Subcutaneous adipose tissue (tissue), 4 donors: ENCODE data around the gene CAPN5. TPM values are rescaled to one million over a fixed set of nuclear protein-coding genes. Genes with fewer than 3 reads are reported as not detected.

Source experiments
- total RNA-seq, 4 donors: library from RNA; depleted of rRNA; stranded (reverse); fragments of >200 nt; gene quantifications; one replicate each; pipeline ENCODE4 v1.1.0, GENCODE V29; 2016

CAPN5 gene
- total RNA-seq, 4 donors from 2014 or later, result 2.4 to 10.5 (median 3.3) TPM

Other genes with a start within 250 kb of the CAPN5 start
- 10 to 100 TPM; 28.6 to 39.4 (median 31.5) TPM for gene ACER3, start 206.1 kb upstream of the CAPN5 start, total RNA-seq
- under 1 TPM in 1 of 4 donors, not detected in 3; 0.22 TPM for gene B3GNT6, start 32.6 kb upstream of the CAPN5 start, total RNA-seq
- not detected for gene OMP, start 35.9 kb downstream of the CAPN5 start, total RNA-seq
- 10 to 100 TPM; 11.7 to 26.4 (median 17.7) TPM for gene MYO7A, start 61.3 kb downstream of the CAPN5 start, total RNA-seq
- gene GDPD4, start 234.7 kb downstream of the CAPN5 start, total RNA-seq, result not detected